GM23338 (cell line): ENCODE measurements around the gene CDC14A. TPM values are rescaled to one million over a fixed set of nuclear protein-coding genes. Genes with fewer than 3 reads are reported as not detected.

Experiments
- ATAC-seq: fragments of 200-7000 bp; cut with Tn5 transposase; 3 replicates; pipeline ENCODE4 v1.9.1; 2020
- DNase-seq: peaks from one replicate; pipeline ENCODE4 v3.0.0-alpha.2; 2015; ENCODE audit warnings: low spot score
- H2AFZ ChIP-seq: fragments of 200-600 bp; sonication (generic); 2 replicates; pipeline ENCODE4 v1.8.0; 2016; ENCODE audit warnings: antibody characterized with exemption, mild to moderate bottlenecking, moderate library complexity
- H3F3A ChIP-seq: fragments of 200-600 bp; sonication (generic); replicated peaks from 2 replicates; pipeline ENCODE4 v1.8.0; 2017; ENCODE audit warnings: antibody characterized with exemption, mixed run types, low read depth
- H3K27ac ChIP-seq: fragments of 200-600 bp; sonication (generic); 2 replicates; pipeline ENCODE4 v1.6.1; 2016; ENCODE audit warnings: low read depth
- H3K27me3 ChIP-seq: fragments of 200-600 bp; sonication (generic); 2 replicates; pipeline ENCODE4 v1.8.0; 2016; ENCODE audit warnings: mild to moderate bottlenecking, mixed run types, moderate library complexity; ENCODE audit not compliant: insufficient read depth
- H3K36me3 ChIP-seq: fragments of 200-600 bp; sonication (generic); 2 replicates; pipeline ENCODE4 v1.8.0; 2016; ENCODE audit warnings: mild to moderate bottlenecking; ENCODE audit not compliant: insufficient read depth
- H3K4me1 ChIP-seq: fragments of 200-600 bp; sonication (generic); 2 replicates; pipeline ENCODE4 v1.8.0; 2016; ENCODE audit warnings: mild to moderate bottlenecking, moderate library complexity; ENCODE audit not compliant: insufficient read depth
- H3K4me2 ChIP-seq: fragments of 200-600 bp; sonication (generic); 2 replicates; pipeline ENCODE4 v1.7.1; 2017; ENCODE audit warnings: mixed run types
- H3K4me3 ChIP-seq: fragments of 200-600 bp; sonication (generic); 2 replicates; pipeline ENCODE4 v1.6.1; 2016; ENCODE audit warnings: mixed run types
- H3K79me2 ChIP-seq: fragments of 200-600 bp; sonication (generic); replicated peaks from 2 replicates; pipeline ENCODE4 v1.8.0; 2017; ENCODE audit warnings: mild to moderate bottlenecking; ENCODE audit not compliant: insufficient read depth
- H3K9me2 ChIP-seq: fragments of 200-600 bp; sonication (generic); 2 replicates; pipeline ENCODE4 v1.8.0; 2017; ENCODE audit not compliant: insufficient read depth
- H4K20me1 ChIP-seq: fragments of 200-600 bp; sonication (generic); replicated peaks from 2 replicates; pipeline ENCODE4 v1.8.0; 2017; ENCODE audit warnings: mild to moderate bottlenecking; ENCODE audit not compliant: insufficient read depth
- H3K27ac Mint-ChIP-seq: 2 replicates; pipeline ENCODE4 v1.8.0; 2020; ENCODE audit warnings: inconsistent platforms, mild to moderate bottlenecking, moderate library complexity, mixed read lengths
- H3K27me3 Mint-ChIP-seq: 3 replicates; pipeline ENCODE4 v1.8.0; 2022; ENCODE audit warnings: low read depth, mild to moderate bottlenecking, moderate library complexity, mixed read lengths, inconsistent platforms; ENCODE audit not compliant: insufficient read depth, poor library complexity
- H3K36me3 Mint-ChIP-seq: 3 replicates; pipeline ENCODE4 v1.8.0; 2021; ENCODE audit warnings: low read depth, mild to moderate bottlenecking, inconsistent platforms, moderate library complexity, mixed read lengths
- H3K4me1 Mint-ChIP-seq: 3 replicates; pipeline ENCODE4 v1.8.0; 2020; ENCODE audit warnings: mild to moderate bottlenecking, inconsistent platforms, mixed read lengths
- H3K4me3 Mint-ChIP-seq: 3 replicates; pipeline ENCODE4 v1.8.0; 2021; ENCODE audit warnings: moderate library complexity, mild to moderate bottlenecking, inconsistent platforms, mixed read lengths
- H3K9me3 Mint-ChIP-seq: 3 replicates; pipeline ENCODE4 v1.8.0; 2020; ENCODE audit warnings: moderate library complexity, mild to moderate bottlenecking, inconsistent platforms, mixed read lengths
- CREB1 ChIP-seq: fragments of 250-450 bp; sonication (Bioruptor Pico); IDR thresholded peaks from 2 replicates; pipeline ENCODE4 v1.5.0; 2020; ENCODE audit warnings: low read depth, mild to moderate bottlenecking, moderate library complexity
- EZH2 ChIP-seq: fragments of 200-600 bp; sonication (generic); IDR thresholded peaks from one replicate; pipeline ENCODE4 v1.8.0; 2017; ENCODE audit warnings: antibody characterized with exemption, mild to moderate bottlenecking, low read depth; ENCODE audit not compliant: unreplicated experiment
- EZH2phosphoT487 ChIP-seq: fragments of 200-600 bp; sonication (generic); IDR thresholded peaks from one replicate; pipeline ENCODE4 v1.8.1; 2018; ENCODE audit warnings: antibody characterized with exemption; ENCODE audit not compliant: unreplicated experiment
- JUNB ChIP-seq: IDR thresholded peaks from one replicate; pipeline ENCODE4 v1.6.1; 2016; ENCODE audit warnings: antibody characterized with exemption; ENCODE audit not compliant: unreplicated experiment
- NANOG ChIP-seq: IDR thresholded peaks from 2 replicates; pipeline ENCODE4 v1.6.1; 2016; ENCODE audit warnings: antibody characterized with exemption, borderline replicate concordance
- POLR2AphosphoS5 ChIP-seq: IDR thresholded peaks from 2 replicates; pipeline ENCODE4 v1.6.1; 2016; ENCODE audit warnings: antibody characterized with exemption, low read depth
- REST ChIP-seq: IDR thresholded peaks from one replicate; pipeline ENCODE4 v1.6.1; 2018; ENCODE audit warnings: antibody characterized with exemption; ENCODE audit not compliant: unreplicated experiment
- STAT1 ChIP-seq: IDR thresholded peaks from one replicate; pipeline ENCODE4 v1.6.1; 2016; ENCODE audit warnings: antibody characterized with exemption; ENCODE audit not compliant: unreplicated experiment
- ZNF114 ChIP-seq: fragments of 250-450 bp; sonication (Bioruptor Pico); IDR thresholded peaks from 2 replicates; pipeline ENCODE4 v1.5.0; 2020; ENCODE audit warnings: mild to moderate bottlenecking, moderate library complexity
- ZNF331 ChIP-seq: fragments of 250-450 bp; sonication (Bioruptor Pico); IDR thresholded peaks from 2 replicates; pipeline ENCODE4 v1.5.0; 2020; ENCODE audit warnings: low read depth, mild to moderate bottlenecking, moderate library complexity
- polyA plus RNA-seq: library from polyadenylated mRNA; unstranded; fragments of >200 nt; fragmentation: Nextera tagmentation; extraction: Ambion mirVana; gene quantifications from 2 replicates; pipeline ENCODE4 v1.2.1, GENCODE V29; 2016
- total RNA-seq: library from RNA; depleted of rRNA; stranded (reverse); fragments of >200 nt; shearing (Covaris generic); gene quantifications from 2 replicates; pipeline ENCODE4 v1.2.3, GENCODE V29; 2014
- TF ChIP-seq, protein P1 (sequence below): IDR thresholded peaks from 2 replicates; pipeline ENCODE4 v1.6.1; 2016; ENCODE audit warnings: antibody characterized with exemption
- TF ChIP-seq, protein P2 (sequence below): fragments of 250-450 bp; sonication (Bioruptor Pico); IDR thresholded peaks from 2 replicates; pipeline ENCODE4 v1.5.0; 2020; ENCODE audit warnings: mild to moderate bottlenecking, moderate library complexity
- TF ChIP-seq, protein P3 (sequence below), 2 experiments: fragments of 200-600 bp in 1 of 2; sonication (generic) in 1 of 2; conservative IDR thresholded peaks; 2 replicates each; pipeline versions ENCODE4 v1.5.1 to v1.6.1; 2016 to 2017; ENCODE audit warnings: antibody characterized with exemption in 2 of 2, low read depth in 2 of 2, mild to moderate bottlenecking in 2 of 2, moderate library complexity in 1 of 2

The CDC14A gene
- total and polyA plus RNA-seq, 2 experiments from 2014 or later, result 11.1 to 20.8 TPM

GRCh38 chr1:100512803-100513352 lies 160.6 kb downstream of the CDC14A start:
- ATAC-seq, result no peak
- Mint-ChIP-seq H3K27ac (no peak overlapping the region), H3K4me3 (no peak overlapping the region), H3K4me1 (peaks cover 11% of the 10 kb centered on the region; the same call in 2 of the 3 replicates), H3K36me3 (no peaks in the 10 kb centered on the region), H3K9me3 (no peaks in the 10 kb centered on the region), H3K27me3 (peaks cover 3% of the 10 kb centered on the region)
- Histone ChIP-seq H3K27ac (no peak overlapping the region), H3K9me2 (no peaks in the 10 kb centered on the region), H3K4me3 (no peak overlapping the region), H3K36me3 (no peaks in the 10 kb centered on the region), H4K20me1 (0 out of 2 replicates have a peak, but pooled peaks cover 2% of the 10 kb centered on the region), H3F3A (no peaks in the 10 kb centered on the region), H3K79me2 (no peaks in the 10 kb centered on the region), H3K4me2 (no peak overlapping the region), H2AFZ (no peak overlapping the region), H3K27me3 (no peaks in the 10 kb centered on the region), H3K4me1 (no peaks in the 10 kb centered on the region)
- TF ChIP-seq REST, result no peak
- no peak for TF ChIP-seq EZH2
- TF ChIP-seq, protein P1, sequence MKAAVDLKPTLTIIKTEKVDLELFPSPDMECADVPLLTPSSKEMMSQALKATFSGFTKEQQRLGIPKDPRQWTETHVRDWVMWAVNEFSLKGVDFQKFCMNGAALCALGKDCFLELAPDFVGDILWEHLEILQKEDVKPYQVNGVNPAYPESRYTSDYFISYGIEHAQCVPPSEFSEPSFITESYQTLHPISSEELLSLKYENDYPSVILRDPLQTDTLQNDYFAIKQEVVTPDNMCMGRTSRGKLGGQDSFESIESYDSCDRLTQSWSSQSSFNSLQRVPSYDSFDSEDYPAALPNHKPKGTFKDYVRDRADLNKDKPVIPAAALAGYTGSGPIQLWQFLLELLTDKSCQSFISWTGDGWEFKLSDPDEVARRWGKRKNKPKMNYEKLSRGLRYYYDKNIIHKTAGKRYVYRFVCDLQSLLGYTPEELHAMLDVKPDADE, result no peak
- TF ChIP-seq, protein P2, sequence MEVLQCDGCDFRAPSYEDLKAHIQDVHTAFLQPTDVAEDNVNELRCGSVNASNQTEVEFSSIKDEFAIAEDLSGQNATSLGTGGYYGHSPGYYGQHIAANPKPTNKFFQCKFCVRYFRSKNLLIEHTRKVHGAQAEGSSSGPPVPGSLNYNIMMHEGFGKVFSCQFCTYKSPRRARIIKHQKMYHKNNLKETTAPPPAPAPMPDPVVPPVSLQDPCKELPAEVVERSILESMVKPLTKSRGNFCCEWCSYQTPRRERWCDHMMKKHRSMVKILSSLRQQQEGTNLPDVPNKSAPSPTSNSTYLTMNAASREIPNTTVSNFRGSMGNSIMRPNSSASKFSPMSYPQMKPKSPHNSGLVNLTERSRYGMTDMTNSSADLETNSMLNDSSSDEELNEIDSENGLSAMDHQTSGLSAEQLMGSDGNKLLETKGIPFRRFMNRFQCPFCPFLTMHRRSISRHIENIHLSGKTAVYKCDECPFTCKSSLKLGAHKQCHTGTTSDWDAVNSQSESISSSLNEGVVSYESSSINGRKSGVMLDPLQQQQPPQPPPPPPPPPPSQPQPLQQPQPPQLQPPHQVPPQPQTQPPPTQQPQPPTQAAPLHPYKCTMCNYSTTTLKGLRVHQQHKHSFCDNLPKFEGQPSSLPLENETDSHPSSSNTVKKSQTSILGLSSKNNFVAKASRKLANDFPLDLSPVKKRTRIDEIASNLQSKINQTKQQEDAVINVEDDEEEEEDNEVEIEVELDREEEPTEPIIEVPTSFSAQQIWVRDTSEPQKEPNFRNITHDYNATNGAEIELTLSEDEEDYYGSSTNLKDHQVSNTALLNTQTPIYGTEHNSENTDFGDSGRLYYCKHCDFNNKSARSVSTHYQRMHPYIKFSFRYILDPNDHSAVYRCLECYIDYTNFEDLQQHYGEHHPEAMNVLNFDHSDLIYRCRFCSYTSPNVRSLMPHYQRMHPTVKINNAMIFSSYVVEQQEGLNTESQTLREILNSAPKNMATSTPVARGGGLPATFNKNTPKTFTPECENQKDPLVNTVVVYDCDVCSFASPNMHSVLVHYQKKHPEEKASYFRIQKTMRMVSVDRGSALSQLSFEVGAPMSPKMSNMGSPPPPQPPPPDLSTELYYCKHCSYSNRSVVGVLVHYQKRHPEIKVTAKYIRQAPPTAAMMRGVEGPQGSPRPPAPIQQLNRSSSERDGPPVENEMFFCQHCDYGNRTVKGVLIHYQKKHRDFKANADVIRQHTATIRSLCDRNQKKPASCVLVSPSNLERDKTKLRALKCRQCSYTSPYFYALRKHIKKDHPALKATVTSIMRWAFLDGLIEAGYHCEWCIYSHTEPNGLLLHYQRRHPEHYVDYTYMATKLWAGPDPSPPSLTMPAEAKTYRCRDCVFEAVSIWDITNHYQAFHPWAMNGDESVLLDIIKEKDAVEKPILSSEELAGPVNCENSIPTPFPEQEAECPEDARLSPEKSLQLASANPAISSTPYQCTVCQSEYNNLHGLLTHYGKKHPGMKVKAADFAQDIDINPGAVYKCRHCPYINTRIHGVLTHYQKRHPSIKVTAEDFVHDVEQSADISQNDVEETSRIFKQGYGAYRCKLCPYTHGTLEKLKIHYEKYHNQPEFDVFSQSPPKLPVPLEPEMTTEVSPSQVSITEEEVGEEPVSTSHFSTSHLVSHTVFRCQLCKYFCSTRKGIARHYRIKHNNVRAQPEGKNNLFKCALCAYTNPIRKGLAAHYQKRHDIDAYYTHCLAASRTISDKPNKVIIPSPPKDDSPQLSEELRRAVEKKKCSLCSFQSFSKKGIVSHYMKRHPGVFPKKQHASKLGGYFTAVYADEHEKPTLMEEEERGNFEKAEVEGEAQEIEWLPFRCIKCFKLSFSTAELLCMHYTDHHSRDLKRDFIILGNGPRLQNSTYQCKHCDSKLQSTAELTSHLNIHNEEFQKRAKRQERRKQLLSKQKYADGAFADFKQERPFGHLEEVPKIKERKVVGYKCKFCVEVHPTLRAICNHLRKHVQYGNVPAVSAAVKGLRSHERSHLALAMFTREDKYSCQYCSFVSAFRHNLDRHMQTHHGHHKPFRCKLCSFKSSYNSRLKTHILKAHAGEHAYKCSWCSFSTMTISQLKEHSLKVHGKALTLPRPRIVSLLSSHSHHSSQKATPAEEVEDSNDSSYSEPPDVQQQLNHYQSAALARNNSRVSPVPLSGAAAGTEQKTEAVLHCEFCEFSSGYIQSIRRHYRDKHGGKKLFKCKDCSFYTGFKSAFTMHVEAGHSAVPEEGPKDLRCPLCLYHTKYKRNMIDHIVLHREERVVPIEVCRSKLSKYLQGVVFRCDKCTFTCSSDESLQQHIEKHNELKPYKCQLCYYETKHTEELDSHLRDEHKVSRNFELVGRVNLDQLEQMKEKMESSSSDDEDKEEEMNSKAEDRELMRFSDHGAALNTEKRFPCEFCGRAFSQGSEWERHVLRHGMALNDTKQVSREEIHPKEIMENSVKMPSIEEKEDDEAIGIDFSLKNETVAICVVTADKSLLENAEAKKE (CRISPR knock-in tag), result no peak
- no peak for TF ChIP-seq CREB1 (CRISPR knock-in tag)
- TF ChIP-seq STAT1, result no peak
- TF ChIP-seq EZH2phosphoT487, result no peak
- TF ChIP-seq POLR2AphosphoS5, result no peak
- no peak for TF ChIP-seq ZNF331 (CRISPR knock-in tag)
- no peak for TF ChIP-seq JUNB
- TF ChIP-seq NANOG, result no peak
- no peak for TF ChIP-seq ZNF114
- TF ChIP-seq, protein P3, sequence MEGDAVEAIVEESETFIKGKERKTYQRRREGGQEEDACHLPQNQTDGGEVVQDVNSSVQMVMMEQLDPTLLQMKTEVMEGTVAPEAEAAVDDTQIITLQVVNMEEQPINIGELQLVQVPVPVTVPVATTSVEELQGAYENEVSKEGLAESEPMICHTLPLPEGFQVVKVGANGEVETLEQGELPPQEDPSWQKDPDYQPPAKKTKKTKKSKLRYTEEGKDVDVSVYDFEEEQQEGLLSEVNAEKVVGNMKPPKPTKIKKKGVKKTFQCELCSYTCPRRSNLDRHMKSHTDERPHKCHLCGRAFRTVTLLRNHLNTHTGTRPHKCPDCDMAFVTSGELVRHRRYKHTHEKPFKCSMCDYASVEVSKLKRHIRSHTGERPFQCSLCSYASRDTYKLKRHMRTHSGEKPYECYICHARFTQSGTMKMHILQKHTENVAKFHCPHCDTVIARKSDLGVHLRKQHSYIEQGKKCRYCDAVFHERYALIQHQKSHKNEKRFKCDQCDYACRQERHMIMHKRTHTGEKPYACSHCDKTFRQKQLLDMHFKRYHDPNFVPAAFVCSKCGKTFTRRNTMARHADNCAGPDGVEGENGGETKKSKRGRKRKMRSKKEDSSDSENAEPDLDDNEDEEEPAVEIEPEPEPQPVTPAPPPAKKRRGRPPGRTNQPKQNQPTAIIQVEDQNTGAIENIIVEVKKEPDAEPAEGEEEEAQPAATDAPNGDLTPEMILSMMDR (conservative IDR thresholded peaks at IDR 0.05; ENCODE audit: low read depth in 2 of 2), result no peak
- no peak for DNase-seq
